NT2/D1 (cell line): ENCODE results near the gene COA1.

Experiments used
- SUZ12 ChIP-seq: IDR thresholded peaks from 2 replicates; pipeline ENCODE4 v1.6.1; 2011; ENCODE audit not compliant: insufficient read length, insufficient read depth; ENCODE audit errors: extremely low read depth
- YY1 ChIP-seq: IDR thresholded peaks from 2 replicates; pipeline ENCODE4 v1.6.1; 2011; ENCODE audit not compliant: insufficient read length, insufficient read depth
- ZNF274 ChIP-seq: IDR thresholded peaks from 2 replicates; pipeline ENCODE4 v1.6.1; 2011; ENCODE audit warnings: mild to moderate bottlenecking, low read depth, low read length

- TF ChIP-seq SUZ12 (no peak), YY1 (no peak), ZNF274 (no peak)
These were observed 49.9 kb downstream of the COA1 start for GRCh38 chr7:43679210-43680068.
